Lower lobe of right lung (tissue), 2 donors: ENCODE data around the gene EIF4E1B. TPM values are rescaled to one million over a fixed set of nuclear protein-coding genes. Genes with fewer than 3 reads are reported as not detected.

ENCODE experiments used
- ATAC-seq, 2 donors: fragments of 200-7000 bp; cut with Tn5 transposase; one replicate each; pipeline ENCODE4 v1.9.1; 2020 to 2022; ENCODE audit warnings: mild to moderate bottlenecking in 2 of 2, moderate library complexity in 2 of 2
- DNase-seq: peaks from one replicate; pipeline ENCODE4 v3.0.0-alpha.2; 2020
- H3K27ac ChIP-seq: fragments of 200-600 bp; one replicate; pipeline ENCODE4 v1.8.0; 2022
- H3K27me3 ChIP-seq: fragments of 200-600 bp; one replicate; pipeline ENCODE4 v1.8.0; 2022; ENCODE audit warnings: low read depth
- H3K36me3 ChIP-seq: fragments of 200-600 bp; one replicate; pipeline ENCODE4 v1.8.0; 2022; ENCODE audit warnings: mild to moderate bottlenecking
- H3K4me1 ChIP-seq: fragments of 200-600 bp; one replicate; pipeline ENCODE4 v1.8.0; 2022
- H3K4me3 ChIP-seq: fragments of 200-600 bp; one replicate; pipeline ENCODE4 v1.8.0; 2022; ENCODE audit warnings: mild to moderate bottlenecking
- H3K9me3 ChIP-seq: fragments of 200-600 bp; one replicate; pipeline ENCODE4 v1.8.0; 2022
- intact Hi-C: fragments of 100-400 bp; cut with DNase I; formaldehyde crosslinking; loops from one replicate; pipeline ENCODE4 v1.11.0; 2022
- total RNA-seq: library from RNA; stranded (reverse); fragmentation: NEBNext Ultra II Directional; extraction: Animal tissue kit (Norgen Biotek cat#: 25700); gene quantifications from one replicate; pipeline ENCODE4 v1.2.1, GENCODE V29; 2021
- TF ChIP-seq, protein P1 (sequence below): fragments of 200-600 bp; IDR thresholded peaks from one replicate; pipeline ENCODE4 v1.8.0; 2022; ENCODE audit warnings: antibody characterized with exemption, mild to moderate bottlenecking
- donor health status: DM: no; HTN: yes; CAD: no; lungs with severe emphysema.

EIF4E1B gene
- total RNA-seq, 1 donor from 2014 or later = not detected

DNA sequence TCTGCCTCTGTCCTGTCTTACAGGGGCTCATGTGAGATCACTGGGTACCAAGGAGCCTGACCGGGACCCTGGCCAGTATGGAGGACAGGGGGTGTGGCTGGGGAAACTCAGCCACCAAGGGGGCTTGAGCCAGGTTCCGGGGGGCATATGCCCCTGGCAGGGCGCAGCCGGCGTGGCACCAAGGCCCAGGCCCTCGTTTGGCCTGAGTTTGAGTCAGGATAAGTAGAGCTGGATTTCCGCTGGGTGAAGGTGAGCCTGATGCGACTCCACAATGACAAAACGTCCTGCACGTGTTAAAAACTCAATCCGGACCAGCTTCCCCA is 16.2 kb downstream of the EIF4E1B start:
- TF ChIP-seq, protein P1, sequence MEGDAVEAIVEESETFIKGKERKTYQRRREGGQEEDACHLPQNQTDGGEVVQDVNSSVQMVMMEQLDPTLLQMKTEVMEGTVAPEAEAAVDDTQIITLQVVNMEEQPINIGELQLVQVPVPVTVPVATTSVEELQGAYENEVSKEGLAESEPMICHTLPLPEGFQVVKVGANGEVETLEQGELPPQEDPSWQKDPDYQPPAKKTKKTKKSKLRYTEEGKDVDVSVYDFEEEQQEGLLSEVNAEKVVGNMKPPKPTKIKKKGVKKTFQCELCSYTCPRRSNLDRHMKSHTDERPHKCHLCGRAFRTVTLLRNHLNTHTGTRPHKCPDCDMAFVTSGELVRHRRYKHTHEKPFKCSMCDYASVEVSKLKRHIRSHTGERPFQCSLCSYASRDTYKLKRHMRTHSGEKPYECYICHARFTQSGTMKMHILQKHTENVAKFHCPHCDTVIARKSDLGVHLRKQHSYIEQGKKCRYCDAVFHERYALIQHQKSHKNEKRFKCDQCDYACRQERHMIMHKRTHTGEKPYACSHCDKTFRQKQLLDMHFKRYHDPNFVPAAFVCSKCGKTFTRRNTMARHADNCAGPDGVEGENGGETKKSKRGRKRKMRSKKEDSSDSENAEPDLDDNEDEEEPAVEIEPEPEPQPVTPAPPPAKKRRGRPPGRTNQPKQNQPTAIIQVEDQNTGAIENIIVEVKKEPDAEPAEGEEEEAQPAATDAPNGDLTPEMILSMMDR = no peak
- Histone ChIP-seq H3K4me1 (peaks cover 21% of the 10 kb centered on the region), H3K9me3 (no peaks in the 10 kb centered on the region), H3K4me3 (peak overlapping the region; percentile 81), H3K27ac (peak overlapping the region; percentile 82), H3K27me3 (no peaks in the 10 kb centered on the region), H3K36me3 (no peaks in the 10 kb centered on the region)
- no peak for DNase-seq
- peak in 1 of 2 donors; percentile 1 for ATAC-seq
- intact Hi-C loops = no loop called here

DNA sequence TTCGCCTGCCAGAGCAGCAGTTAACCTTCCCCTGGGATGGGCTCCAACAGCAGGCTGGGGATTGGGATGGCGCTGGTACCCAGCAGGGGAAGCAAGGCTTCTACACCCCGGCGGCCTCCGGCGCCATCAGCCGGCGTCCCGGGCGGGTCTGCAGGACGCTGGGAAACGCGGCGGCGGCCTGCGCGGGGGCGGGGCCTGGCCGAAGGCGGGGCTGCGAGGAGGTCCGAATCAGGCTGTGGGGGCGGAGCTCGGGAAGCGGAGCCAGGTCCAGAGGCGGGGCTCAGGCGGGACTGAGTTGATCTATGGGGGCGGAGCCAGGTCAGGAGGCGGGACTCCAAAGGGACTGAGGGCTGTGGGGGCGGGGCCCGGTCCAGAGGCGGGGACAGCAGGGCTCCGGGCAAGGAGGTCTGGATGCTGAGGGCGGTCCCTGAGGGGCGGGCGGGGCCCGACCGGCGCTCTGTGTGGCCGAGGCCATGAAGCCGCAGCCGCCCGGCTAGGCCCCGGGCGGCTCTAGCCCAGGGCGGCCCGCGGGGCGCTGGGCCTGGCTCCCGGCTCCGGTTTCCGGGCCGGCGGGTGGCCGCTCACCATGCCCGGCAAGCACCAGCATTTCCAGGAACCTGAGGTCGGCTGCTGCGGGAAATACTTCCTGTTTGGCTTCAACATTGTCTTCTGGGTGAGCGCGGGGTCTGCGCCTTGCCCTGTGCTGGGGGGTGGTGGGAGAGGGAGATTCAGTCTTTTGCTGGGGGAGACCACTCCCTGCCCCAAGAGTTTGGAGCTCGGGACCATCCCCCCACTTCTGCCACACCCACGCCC is 16.8 kb downstream of the EIF4E1B start, which contains the start of gene TSPAN17:
Gene TSPAN17, plus strand, starts transcription at position 455 of the 813 bp plus-strand sequence. Its CDS starts 132 bp downstream, at position 587.
- Histone ChIP-seq H3K36me3 (no peaks in the 10 kb centered on the region), H3K27ac (peak within 1 kb of the TSS; percentile 82), H3K9me3 (no peaks in the 10 kb centered on the region), H3K4me3 (peak within 1 kb of the TSS; percentile 81), H3K27me3 (no peaks in the 10 kb centered on the region), H3K4me1 (peaks cover 21% of the 10 kb centered on the region)
- peak; percentile 98 for ATAC-seq
- peak; percentile 100 for DNase-seq
- intact Hi-C loops = no loop called here
- TF ChIP-seq, protein P1 = peak; percentile 27

DNA sequence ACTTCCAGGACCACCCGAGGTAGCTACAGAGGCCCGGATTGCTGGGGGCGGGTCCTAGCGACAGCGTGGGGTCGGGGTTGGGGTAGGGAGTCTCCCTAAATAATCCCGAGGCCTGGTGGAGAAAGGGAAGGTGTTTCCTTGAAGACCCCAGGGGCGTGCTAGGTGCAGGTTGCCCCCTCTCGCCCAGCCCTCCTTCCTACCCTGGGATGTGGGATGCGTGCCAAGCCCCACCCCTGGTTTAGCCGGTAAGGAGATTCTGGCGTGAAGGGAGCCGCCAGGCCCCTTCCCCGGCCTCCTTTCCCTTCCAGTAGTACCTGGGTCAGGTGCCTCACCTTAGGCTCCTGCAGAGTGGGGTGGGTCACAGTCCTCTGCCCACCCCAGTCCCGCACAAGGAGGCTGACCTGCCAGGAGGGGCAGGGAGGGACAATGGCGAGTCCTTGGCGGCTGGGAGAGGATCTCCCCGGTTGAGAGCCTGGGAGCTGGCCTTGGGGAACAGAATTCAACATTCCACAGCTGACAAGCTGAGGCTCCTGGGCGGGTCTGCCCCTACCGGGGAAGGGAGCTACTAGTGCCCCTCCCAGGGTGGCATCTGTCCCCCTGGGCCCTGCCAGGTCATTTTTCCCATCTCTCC is 17.5 kb downstream of the EIF4E1B start:
- ATAC-seq = peak; percentile 0 to 20
- Histone ChIP-seq H3K4me3 (peak overlapping the region; percentile 81), H3K9me3 (no peaks in the 10 kb centered on the region), H3K4me1 (peaks cover 21% of the 10 kb centered on the region), H3K27me3 (no peaks in the 10 kb centered on the region), H3K27ac (peak overlapping the region; percentile 82), H3K36me3 (peaks cover 4% of the 10 kb centered on the region)
- intact Hi-C loops = no loop called here
- TF ChIP-seq, protein P1 = no peak
- DNase-seq = peak; percentile 80

DNA sequence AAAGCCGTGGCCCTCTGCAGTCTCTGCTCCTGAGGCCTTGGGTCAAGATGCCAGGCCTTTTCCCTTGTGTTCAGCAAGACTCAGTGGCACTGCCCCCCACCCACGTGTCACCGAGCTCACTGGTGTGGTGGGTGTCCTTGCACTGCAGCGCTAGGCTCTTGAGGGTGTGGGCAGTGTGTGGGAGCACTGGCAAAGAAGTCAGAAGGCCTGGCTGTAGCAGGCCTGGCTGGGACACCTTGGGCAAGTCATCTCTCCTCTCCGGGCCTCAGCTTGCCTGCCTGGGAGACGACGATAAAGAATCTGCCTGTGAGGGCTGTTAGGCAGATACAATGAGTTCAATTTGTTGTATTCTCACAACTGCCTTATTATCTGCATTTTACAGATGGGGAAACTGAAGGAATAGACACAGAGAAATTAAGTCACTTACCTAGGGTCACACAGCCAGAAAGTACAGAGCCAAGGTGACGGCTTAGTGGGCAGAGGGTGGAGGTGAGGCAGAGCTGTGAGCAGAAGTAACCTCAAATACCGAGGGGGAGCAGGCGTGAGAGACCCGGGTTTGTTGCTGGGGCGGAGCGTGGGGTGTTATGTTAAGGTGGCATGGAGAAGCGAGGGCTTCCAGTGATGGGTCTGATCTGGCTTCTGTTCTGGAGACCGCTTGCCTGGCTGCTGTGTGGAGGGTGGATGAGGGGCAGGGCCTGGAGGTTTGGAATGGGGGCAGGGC is 18.2 kb downstream of the EIF4E1B start:
- intact Hi-C loops = no loop called here
- Histone ChIP-seq H3K36me3 (peaks cover 9% of the 10 kb centered on the region), H3K27me3 (no peaks in the 10 kb centered on the region), H3K4me3 (peak overlapping the region; percentile 81), H3K9me3 (no peaks in the 10 kb centered on the region), H3K4me1 (peaks cover 21% of the 10 kb centered on the region), H3K27ac (peak overlapping the region; percentile 82)
- DNase-seq = no peak
- TF ChIP-seq, protein P1 = no peak
- no peak for ATAC-seq

DNA sequence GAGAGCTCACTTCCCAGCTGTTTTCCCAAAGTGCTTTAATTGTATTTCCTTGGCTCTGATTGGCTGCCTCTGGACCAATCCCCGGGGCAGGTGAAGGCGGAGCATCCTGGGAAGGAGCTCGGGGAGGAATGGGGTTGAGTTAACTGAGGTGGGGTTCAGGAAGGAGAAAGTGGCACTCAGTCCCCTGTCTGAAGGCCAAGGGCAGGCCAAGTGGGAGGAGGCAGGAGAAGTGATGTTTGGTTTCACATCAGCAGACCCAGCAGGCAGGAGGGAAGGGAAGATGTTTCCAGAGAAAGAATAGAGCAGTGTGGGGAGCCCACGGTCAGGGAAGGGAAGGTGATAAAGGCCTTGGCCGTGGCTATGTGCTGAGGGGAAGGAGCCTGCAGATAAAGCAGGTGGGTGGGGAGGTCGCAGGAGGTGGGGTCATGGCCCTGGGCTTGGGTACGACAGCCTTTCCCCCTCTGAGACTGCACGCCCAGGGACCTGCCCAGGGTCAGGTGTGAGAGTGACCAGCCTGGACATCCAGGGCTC is 19.9 kb downstream of the EIF4E1B start:
- no peak for ATAC-seq
- peaks cover 21% of the 10 kb centered on the region for H3K4me1 ChIP-seq
- TF ChIP-seq, protein P1 = no peak

More for the DNA sequence above, 19.9 kb downstream of the EIF4E1B start:
- intact Hi-C loops = no loop called here
- Histone ChIP-seq H3K27me3 (no peaks in the 10 kb centered on the region), H3K9me3 (no peaks in the 10 kb centered on the region), H3K36me3 (peaks cover 24% of the 10 kb centered on the region), H3K4me3 (no peak overlapping the region), H3K27ac (no peak overlapping the region)
- no peak for DNase-seq
